OCI-LY3 (cell line): ENCODE data around the gene VGLL2.

Source experiments
- H2AFZ ChIP-seq: fragments of 200-600, 300-600 bp; shearing (Covaris generic); 2 replicates; pipeline ENCODE4 v1.6.0; 2014; ENCODE audit warnings: antibody characterized with exemption, low read depth, low read length
- H3K27ac ChIP-seq: fragments of 200-600, 300-600 bp; sonication (generic); 2 replicates; pipeline ENCODE4 v1.5.1; 2014; ENCODE audit warnings: mild to moderate bottlenecking, low read length, moderate library complexity, mixed read lengths
- H3K27me3 ChIP-seq: fragments of 200-600, 300-600 bp; sonication (generic); 2 replicates; pipeline ENCODE4 v1.6.1; 2014; ENCODE audit warnings: low read depth, low read length, mixed read lengths
- H3K36me3 ChIP-seq: fragments of 200-600, 300-600 bp; sonication (generic); replicated peaks from 2 replicates; pipeline ENCODE3; 2014; ENCODE audit warnings: low read depth, low read length, mixed read lengths
- H3K4me1 ChIP-seq: fragments of 300-600, 200-600 bp; sonication (generic); 2 replicates; pipeline ENCODE4 v1.6.1; 2014; ENCODE audit warnings: low read length, mixed read lengths
- H3K4me2 ChIP-seq: fragments of 200-600, 300-600 bp; sonication (generic); 2 replicates; pipeline ENCODE4 v1.6.1; 2014; ENCODE audit warnings: low read length, mixed read lengths
- H3K4me3 ChIP-seq: fragments of 300-600, 200-600 bp; sonication (generic); 2 replicates; pipeline ENCODE4 v1.5.1; 2014; ENCODE audit warnings: antibody characterized with exemption, mild to moderate bottlenecking, low read length, moderate library complexity
- H3K79me2 ChIP-seq: fragments of 300-600, 200-600 bp; shearing (Covaris generic); 2 replicates; pipeline ENCODE4 v1.6.1; 2014; ENCODE audit warnings: mild to moderate bottlenecking, low read length, mixed read lengths
- H3K9ac ChIP-seq: fragments of 300-600, 200-600 bp; shearing (Covaris generic); 2 replicates; pipeline ENCODE4 v1.6.0; 2014; ENCODE audit warnings: mild to moderate bottlenecking, low read length, moderate library complexity
- H3K9me3 ChIP-seq: fragments of 200-600, 300-600 bp; shearing (Covaris generic); 2 replicates; pipeline ENCODE4 v1.6.1; 2014; ENCODE audit warnings: low read length, mixed read lengths; ENCODE audit not compliant: insufficient read depth
- H4K20me1 ChIP-seq: fragments of 200-600, 300-600 bp; sonication (generic); 2 replicates; pipeline ENCODE4 v1.6.1; 2016; ENCODE audit warnings: low read length, mixed read lengths; ENCODE audit not compliant: insufficient read depth
- EZH2phosphoT487 ChIP-seq: fragments of 200-600 bp; shearing (Covaris generic); IDR thresholded peaks from 2 replicates; pipeline ENCODE4 v1.6.1; 2018; ENCODE audit warnings: antibody characterized with exemption, mixed run types, low read depth
- TF ChIP-seq, protein P1 (sequence below): fragments of 200-600, 300-600 bp; sonication (generic); IDR thresholded peaks from 2 replicates; pipeline ENCODE4 v1.5.1; 2014; ENCODE audit warnings: antibody characterized with exemption, low read length, low read depth

The VGLL2 gene

DNA sequence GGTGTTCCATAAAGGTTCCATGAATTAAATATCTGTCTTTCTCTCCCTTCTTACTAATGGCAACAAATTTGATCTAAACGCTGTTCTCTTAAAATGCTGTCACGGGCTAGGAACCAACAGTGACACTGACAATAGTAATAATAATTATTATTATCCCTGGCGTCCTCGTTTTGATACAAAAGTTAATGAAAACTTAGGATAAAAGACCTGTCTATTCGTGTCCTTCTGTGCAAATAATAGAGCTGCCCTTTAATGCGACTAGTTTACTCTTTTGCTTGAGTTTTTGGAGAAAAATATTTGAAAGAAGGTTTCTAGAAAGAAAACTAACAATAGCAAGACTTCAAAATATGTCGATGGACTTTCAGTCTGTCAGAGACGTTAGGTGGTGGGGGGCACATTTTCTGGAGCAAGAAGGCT lies 4.3 kb downstream of the VGLL2 start:
- 0 out of 2 replicates have a peak, but pooled peaks cover 4% of the 10 kb centered on the region for H3K27me3 ChIP-seq
- no peaks in the 10 kb centered on the region for H3K79me2 ChIP-seq
- H3K27ac ChIP-seq, result no peak overlapping the region
- H3K4me3 ChIP-seq, result no peak overlapping the region
- TF ChIP-seq, protein P1, sequence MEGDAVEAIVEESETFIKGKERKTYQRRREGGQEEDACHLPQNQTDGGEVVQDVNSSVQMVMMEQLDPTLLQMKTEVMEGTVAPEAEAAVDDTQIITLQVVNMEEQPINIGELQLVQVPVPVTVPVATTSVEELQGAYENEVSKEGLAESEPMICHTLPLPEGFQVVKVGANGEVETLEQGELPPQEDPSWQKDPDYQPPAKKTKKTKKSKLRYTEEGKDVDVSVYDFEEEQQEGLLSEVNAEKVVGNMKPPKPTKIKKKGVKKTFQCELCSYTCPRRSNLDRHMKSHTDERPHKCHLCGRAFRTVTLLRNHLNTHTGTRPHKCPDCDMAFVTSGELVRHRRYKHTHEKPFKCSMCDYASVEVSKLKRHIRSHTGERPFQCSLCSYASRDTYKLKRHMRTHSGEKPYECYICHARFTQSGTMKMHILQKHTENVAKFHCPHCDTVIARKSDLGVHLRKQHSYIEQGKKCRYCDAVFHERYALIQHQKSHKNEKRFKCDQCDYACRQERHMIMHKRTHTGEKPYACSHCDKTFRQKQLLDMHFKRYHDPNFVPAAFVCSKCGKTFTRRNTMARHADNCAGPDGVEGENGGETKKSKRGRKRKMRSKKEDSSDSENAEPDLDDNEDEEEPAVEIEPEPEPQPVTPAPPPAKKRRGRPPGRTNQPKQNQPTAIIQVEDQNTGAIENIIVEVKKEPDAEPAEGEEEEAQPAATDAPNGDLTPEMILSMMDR, result no peak
- no peak for TF ChIP-seq EZH2phosphoT487
- H2AFZ ChIP-seq, result no peak overlapping the region
- H3K4me2 ChIP-seq, result no peak overlapping the region
- H3K36me3 ChIP-seq, result no peaks in the 10 kb centered on the region
- no peaks in the 10 kb centered on the region for H3K9me3 ChIP-seq
- no peaks in the 10 kb centered on the region for H3K4me1 ChIP-seq
- H3K9ac ChIP-seq, result no peak overlapping the region
- H4K20me1 ChIP-seq, result no peaks in the 10 kb centered on the region

DNA sequence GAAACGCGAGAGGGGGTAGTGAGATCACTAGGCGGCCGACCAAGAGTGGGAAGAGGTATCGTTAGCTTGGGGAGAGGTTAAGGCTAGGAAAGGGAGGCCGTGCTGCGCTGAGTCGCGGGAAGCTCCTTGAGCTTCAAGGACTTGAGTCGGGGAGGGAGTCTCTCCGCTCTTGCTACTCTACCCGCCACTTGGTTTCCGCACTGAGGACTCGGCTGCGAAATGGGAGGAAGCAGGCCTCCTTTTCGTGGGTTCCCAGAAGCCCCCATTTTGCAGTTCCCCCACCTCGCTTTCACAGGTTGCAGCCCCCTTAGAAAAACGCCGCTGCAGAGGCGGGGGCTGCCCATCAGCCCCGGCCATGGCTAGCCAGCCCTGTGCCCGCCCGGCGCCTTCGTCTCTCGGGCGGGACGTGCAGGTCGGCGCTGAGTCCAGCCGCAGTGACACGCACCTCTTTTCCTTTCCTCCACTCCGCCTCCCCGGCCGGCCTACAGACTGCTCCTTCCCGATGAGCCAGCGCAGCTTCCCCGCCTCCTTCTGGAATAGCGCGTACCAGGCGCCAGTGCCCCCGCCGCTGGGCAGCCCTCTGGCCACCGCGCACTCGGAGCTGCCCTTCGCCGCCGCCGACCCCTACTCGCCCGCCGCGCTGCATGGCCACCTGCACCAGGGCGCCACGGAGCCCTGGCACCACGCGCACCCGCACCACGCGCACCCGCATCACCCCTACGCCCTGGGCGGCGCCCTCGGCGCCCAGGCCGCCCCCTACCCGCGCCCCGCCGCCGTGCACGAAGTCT lies 4.9 kb downstream of the VGLL2 start:
- H3K9ac ChIP-seq, result no peak overlapping the region
- H3K4me1 ChIP-seq, result no peaks in the 10 kb centered on the region
- H3K27me3 ChIP-seq, result 0 out of 2 replicates have a peak, but pooled peaks cover 4% of the 10 kb centered on the region
- no peak overlapping the region for H3K27ac ChIP-seq
- TF ChIP-seq, protein P1, result no peak
- no peak for TF ChIP-seq EZH2phosphoT487
- no peak overlapping the region for H2AFZ ChIP-seq
- no peak overlapping the region for H3K4me2 ChIP-seq
- H3K4me3 ChIP-seq, result no peak overlapping the region
- no peaks in the 10 kb centered on the region for H4K20me1 ChIP-seq
- H3K9me3 ChIP-seq, result no peaks in the 10 kb centered on the region
- H3K36me3 ChIP-seq, result no peaks in the 10 kb centered on the region
- no peaks in the 10 kb centered on the region for H3K79me2 ChIP-seq

DNA sequence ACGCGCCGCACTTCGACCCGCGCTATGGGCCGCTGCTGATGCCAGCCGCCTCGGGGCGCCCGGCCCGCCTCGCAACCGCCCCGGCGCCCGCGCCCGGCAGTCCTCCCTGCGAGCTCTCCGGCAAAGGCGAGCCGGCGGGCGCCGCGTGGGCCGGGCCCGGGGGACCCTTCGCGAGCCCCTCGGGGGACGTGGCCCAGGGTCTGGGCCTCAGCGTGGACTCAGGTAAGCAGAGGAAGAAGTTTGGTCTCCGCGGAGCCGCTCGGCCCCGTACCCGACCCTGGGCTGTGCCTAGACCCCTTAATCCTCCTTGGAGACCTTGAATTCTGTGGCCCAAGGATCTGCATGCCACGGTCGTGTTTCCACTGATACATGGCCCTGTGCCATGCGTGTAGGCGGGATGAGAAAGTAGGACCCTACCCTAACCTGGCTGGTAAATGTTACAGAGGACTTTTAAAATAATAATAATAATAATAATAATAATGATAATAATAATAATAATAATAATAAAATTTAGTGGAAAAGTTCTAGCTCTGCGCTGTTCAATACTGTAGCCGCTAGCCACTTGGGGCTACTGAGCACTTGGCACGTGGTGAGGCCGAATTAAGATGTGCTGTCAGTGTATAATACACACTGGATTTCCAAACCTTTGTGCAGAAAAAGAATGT lies 5.6 kb downstream of the VGLL2 start:
- Histone ChIP-seq H3K9me3 (no peaks in the 10 kb centered on the region), H3K36me3 (no peaks in the 10 kb centered on the region), H3K4me3 (no peak overlapping the region), H2AFZ (no peak overlapping the region), H3K4me2 (no peak overlapping the region), H3K27me3 (0 out of 2 replicates have a peak, but pooled peaks cover 4% of the 10 kb centered on the region), H3K27ac (no peak overlapping the region), H4K20me1 (no peaks in the 10 kb centered on the region), H3K4me1 (no peaks in the 10 kb centered on the region), H3K79me2 (no peaks in the 10 kb centered on the region), H3K9ac (no peak overlapping the region)
- TF ChIP-seq, protein P1, result no peak
- TF ChIP-seq EZH2phosphoT487, result no peak
